Stomach (tissue), 9 donors: Measurements from ENCODE around the gene IGIP. TPM values are rescaled to one million over a fixed set of nuclear protein-coding genes. Genes with fewer than 3 reads are reported as not detected.

ENCODE experiments used
- DNase-seq, 2 donors: peaks; one replicate each; pipeline versions ENCODE4 v3.0.0 to v3.0.0-alpha.2; 2013 to 2019
- H3K27ac ChIP-seq, 5 donors: fragments of 200-600 bp in 4 of 5; sonication (generic) in 4 of 5; one replicate each; pipeline ENCODE4 v1.5.1; 2013 to 2019; ENCODE audit warnings: mild to moderate bottlenecking in 1 of 5, moderate library complexity in 1 of 5
- H3K27me3 ChIP-seq, 3 donors: fragments of 200-600 bp; sonication (generic); one replicate each; pipeline ENCODE4 v1.5.1; 2017 to 2019; ENCODE audit warnings: mixed run types in 1 of 3
- H3K36me3 ChIP-seq, 4 donors: fragments of 200-600 bp; sonication (generic); 1 replicate in 3 of 4; 2 replicates in 1 of 4; pipeline ENCODE4 v1.5.1; 2016 to 2019
- H3K4me1 ChIP-seq, 4 donors: fragments of 200-600 bp; sonication (generic); one replicate each; pipeline ENCODE4 v1.5.1; 2016 to 2019
- H3K4me3 ChIP-seq, 4 donors: fragments of 200-600 bp; sonication (generic) in 3 of 4; one replicate each; pipeline ENCODE4 v1.5.1; 2016 to 2019; ENCODE audit warnings: mild to moderate bottlenecking in 1 of 4
- H3K9me3 ChIP-seq, 4 donors: fragments of 200-600 bp; sonication (generic); one replicate each; pipeline ENCODE4 v1.5.1; 2016 to 2019
- EP300 ChIP-seq: sonication (generic); formaldehyde crosslinking; IDR thresholded peaks from one replicate; pipeline ENCODE4 v1.6.1; 2017; ENCODE audit warnings: antibody characterized with exemption
- POLR2A ChIP-seq, 4 donors: fragments of 450-650 bp; IDR thresholded peaks; one replicate each; pipeline ENCODE4 v1.6.1; 2016; ENCODE audit warnings: antibody characterized with exemption in 4 of 4, control low read depth in 2 of 4, mild to moderate bottlenecking in 1 of 4, moderate library complexity in 1 of 4
- POLR2AphosphoS5 ChIP-seq, 3 donors: sonication (generic); formaldehyde crosslinking; IDR thresholded peaks; one replicate each; pipeline ENCODE4 v1.6.1; 2016; ENCODE audit warnings: antibody characterized with exemption in 3 of 3
- whole genome bisulfite sequencing, 5 donors: extraction: QIAGEN DNeasy Blood & Tissue Kit in 3 of 5; methylation state at CpG; one replicate each; pipeline versions ENCODE4 v1.1.5 to v1.1.7; 2013 to 2018; 5-methylcytosine and 5-hydroxymethylcytosine counted together
- intact Hi-C: fragments of 100-400 bp; cut with DNase I; formaldehyde crosslinking; loops from one replicate; pipeline ENCODE4 v1.15.1; 2023; ENCODE audit warnings: low total_unique reads
- polyA plus RNA-seq, 3 donors: library from polyadenylated mRNA; stranded (reverse); fragments of 200-250 nt; gene quantifications; one replicate each; pipeline ENCODE4 v1.2.3, GENCODE V29; 2013
- total RNA-seq, 5 donors: library from RNA; depleted of rRNA; stranded (reverse); fragments of >200 nt; gene quantifications; one replicate each; pipeline versions ENCODE4 v1.1.0 to v1.2.3, GENCODE V29; 2014 to 2016
- TF ChIP-seq, protein P1 (sequence below), 7 experiments: fragments of 450-650 bp in 4 of 7; fragments of 200-600 bp in 3 of 7; sonication (generic) in 3 of 7; IDR thresholded peaks; one replicate each; pipeline ENCODE4 v1.5.1; 2016 to 2019; ENCODE audit warnings: antibody characterized with exemption in 7 of 7, control low read depth in 2 of 7, mild to moderate bottlenecking in 1 of 7
- donor health status: healthy with polysubstance abuse.
- donor health status: Bipolar disorder and iron deficiency.
- donor health status: healthy.

The IGIP gene
- total and polyA plus RNA-seq, 8 donors, result 1.8 to 29.5 (median 6.4) TPM

DNA sequence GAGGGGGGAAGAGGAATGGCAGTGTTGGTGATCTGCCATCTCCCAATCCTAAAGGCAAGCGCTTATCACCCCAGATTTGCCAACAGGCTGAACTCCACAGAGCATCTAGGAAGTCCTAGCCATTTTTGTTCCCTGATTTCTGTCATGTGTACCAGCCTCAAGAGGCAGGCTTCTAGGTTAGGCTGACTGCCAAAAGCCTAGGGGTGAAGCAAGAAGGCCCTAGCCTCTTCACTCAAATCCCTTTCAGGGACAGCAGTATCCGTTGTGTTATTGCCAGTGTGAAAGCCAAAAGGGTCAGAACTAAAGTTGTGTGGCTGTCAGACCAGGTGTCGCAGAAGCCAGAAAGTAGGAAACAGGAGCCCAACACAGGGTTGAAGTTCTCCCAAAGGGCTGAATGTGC lies 14.7 kb downstream of the IGIP start:
- no peaks in the 10 kb centered on the region for H3K36me3 ChIP-seq
- intact Hi-C loops, result loop anchor here (5.0 kb wide), 1 partner anchor 68 kb away; no protein-coding TSS in a partner anchor
- no peaks in the 10 kb centered on the region for H3K27me3 ChIP-seq
- TF ChIP-seq POLR2AphosphoS5 (IDR thresholded peaks at IDR 0.05) (no peak), POLR2A (IDR thresholded peaks at IDR 0.05) (no peak), EP300 (no peak)
- TF ChIP-seq, protein P1, sequence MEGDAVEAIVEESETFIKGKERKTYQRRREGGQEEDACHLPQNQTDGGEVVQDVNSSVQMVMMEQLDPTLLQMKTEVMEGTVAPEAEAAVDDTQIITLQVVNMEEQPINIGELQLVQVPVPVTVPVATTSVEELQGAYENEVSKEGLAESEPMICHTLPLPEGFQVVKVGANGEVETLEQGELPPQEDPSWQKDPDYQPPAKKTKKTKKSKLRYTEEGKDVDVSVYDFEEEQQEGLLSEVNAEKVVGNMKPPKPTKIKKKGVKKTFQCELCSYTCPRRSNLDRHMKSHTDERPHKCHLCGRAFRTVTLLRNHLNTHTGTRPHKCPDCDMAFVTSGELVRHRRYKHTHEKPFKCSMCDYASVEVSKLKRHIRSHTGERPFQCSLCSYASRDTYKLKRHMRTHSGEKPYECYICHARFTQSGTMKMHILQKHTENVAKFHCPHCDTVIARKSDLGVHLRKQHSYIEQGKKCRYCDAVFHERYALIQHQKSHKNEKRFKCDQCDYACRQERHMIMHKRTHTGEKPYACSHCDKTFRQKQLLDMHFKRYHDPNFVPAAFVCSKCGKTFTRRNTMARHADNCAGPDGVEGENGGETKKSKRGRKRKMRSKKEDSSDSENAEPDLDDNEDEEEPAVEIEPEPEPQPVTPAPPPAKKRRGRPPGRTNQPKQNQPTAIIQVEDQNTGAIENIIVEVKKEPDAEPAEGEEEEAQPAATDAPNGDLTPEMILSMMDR (IDR thresholded peaks at IDR 0.05), result no peak
- peaks cover 22 to 53% (median 40%) of the 10 kb centered on the region in 4 donors for H3K4me1 ChIP-seq
- peak overlapping the region in 1 of 5 donors; percentile 3 for H3K27ac ChIP-seq
- H3K4me3 ChIP-seq, result no peak overlapping the region
- DNase-seq, result no peak
- WGBS, 5 donors, result 82 to 94% (median 87%) methylated on average over 3 of the region's 3 CpGs
- no peaks in the 10 kb centered on the region for H3K9me3 ChIP-seq

DNA sequence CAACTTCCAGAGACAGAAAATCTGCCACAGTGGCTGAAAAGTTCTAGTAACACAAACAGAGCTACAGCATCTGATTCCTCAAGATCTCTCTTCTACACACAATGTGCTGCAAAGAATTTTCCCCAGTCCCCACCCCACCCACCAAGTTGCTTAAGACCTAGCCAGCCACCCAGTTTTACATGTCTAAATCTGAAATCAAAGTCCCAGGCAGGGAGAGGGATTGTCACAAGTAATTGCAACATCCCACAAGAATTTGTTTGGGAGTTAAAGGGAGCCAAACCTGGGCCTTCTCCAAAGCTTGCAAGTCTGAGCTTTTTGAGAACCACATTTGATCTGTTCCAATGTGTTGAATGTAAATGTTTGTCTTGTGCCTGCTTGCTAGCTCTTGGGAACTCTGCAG lies 15.5 kb downstream of the IGIP start:
- H3K4me1 ChIP-seq, result peaks cover 30 to 61% (median 48%) of the 10 kb centered on the region in 4 donors
- no peak overlapping the region for H3K4me3 ChIP-seq
- peak overlapping the region in 2 of 5 donors; percentile 1 to 3 for H3K27ac ChIP-seq
- peaks cover 0 to 5% (median 3%) of the 10 kb centered on the region in 3 donors for H3K27me3 ChIP-seq
- no peaks in the 10 kb centered on the region for H3K9me3 ChIP-seq
- no peaks in the 10 kb centered on the region for H3K36me3 ChIP-seq
- intact Hi-C loops, result loop anchor here (5.0 kb wide), 1 partner anchor 69 kb away; no protein-coding TSS in a partner anchor
- TF ChIP-seq POLR2AphosphoS5 (IDR thresholded peaks at IDR 0.05) (no peak), POLR2A (IDR thresholded peaks at IDR 0.05) (no peak), EP300 (no peak)
- TF ChIP-seq, protein P1 (IDR thresholded peaks at IDR 0.05), result no peak
- no peak for DNase-seq

DNA sequence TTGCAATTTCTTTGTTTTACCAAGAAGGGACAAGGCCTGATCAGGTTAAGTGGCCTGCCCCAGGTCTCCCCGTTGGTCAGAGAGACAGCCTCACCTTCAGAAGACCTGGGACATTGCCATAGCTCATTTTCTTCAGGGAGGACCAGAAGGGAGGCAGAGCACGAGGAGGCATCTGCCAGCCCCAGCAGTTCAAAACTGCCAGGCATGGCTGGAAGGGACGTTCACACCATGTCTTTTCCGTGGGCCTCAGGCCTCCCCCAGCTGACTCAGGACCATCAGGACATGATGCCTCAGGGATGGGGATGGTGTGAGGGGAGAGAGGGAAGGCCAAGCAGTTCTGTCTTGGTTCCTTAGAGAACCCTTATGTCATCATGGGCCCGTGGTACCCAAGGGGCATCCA lies 16.5 kb downstream of the IGIP start:
- DNase-seq, result no peak
- H3K4me1 ChIP-seq, result peaks cover 33 to 69% (median 53%) of the 10 kb centered on the region in 4 donors
- intact Hi-C loops, result loop anchor here (5.0 kb wide), 1 partner anchor 70 kb away; no protein-coding TSS in a partner anchor
- peak overlapping the region in 1 of 5 donors; percentile 19 for H3K27ac ChIP-seq
- no peaks in the 10 kb centered on the region for H3K9me3 ChIP-seq
- TF ChIP-seq POLR2A (IDR thresholded peaks at IDR 0.05), result no peak
- TF ChIP-seq EP300, result no peak
- TF ChIP-seq POLR2AphosphoS5 (IDR thresholded peaks at IDR 0.05), result no peak
- TF ChIP-seq, protein P1 (IDR thresholded peaks at IDR 0.05), result no peak
- H3K4me3 ChIP-seq, result no peak overlapping the region
- 71 to 90% (median 79%) methylated on average over 5 of the region's 5 CpGs for WGBS, 5 donors
- H3K27me3 ChIP-seq, result peaks cover 0 to 8% (median 4%) of the 10 kb centered on the region in 3 donors
- H3K36me3 ChIP-seq, result no peaks in the 10 kb centered on the region

DNA sequence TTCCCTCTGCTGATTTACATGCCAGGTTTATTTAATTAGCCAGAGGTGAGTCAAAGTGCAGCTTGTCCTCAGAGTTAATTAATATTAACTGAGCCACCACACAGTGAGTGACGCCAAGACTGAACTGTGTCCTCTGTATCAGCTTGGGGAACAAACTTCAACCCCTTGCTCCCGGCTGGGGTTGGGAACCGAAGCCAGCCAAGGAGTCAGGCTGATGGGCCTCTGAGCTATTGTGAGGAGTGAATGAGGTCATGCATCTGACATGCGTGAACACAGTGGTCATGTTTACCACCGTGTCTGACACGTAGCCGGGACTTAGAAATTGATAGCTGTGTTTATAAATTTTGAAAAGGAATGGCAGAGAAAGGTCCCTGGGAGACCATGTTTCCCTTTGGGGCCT lies 17.1 kb downstream of the IGIP start:
- Histone ChIP-seq H3K36me3 (no peaks in the 10 kb centered on the region), H3K27ac (peak overlapping the region in 1 of 5 donors; percentile 19), H3K4me1 (peaks cover 33 to 69% (median 53%) of the 10 kb centered on the region in 4 donors), H3K27me3 (peaks cover 0 to 8% (median 4%) of the 10 kb centered on the region in 3 donors), H3K9me3 (no peaks in the 10 kb centered on the region), H3K4me3 (no peak overlapping the region)
- DNase-seq, result peak in 1 of 2 donors; percentile 63
- 40 to 73% (median 45%) methylated on average over 7 of the region's 7 CpGs for WGBS, 5 donors
- TF ChIP-seq, protein P1 (IDR thresholded peaks at IDR 0.05), result no peak
- TF ChIP-seq POLR2A (IDR thresholded peaks at IDR 0.05), result no peak
- TF ChIP-seq EP300, result no peak
- no peak for TF ChIP-seq POLR2AphosphoS5 (IDR thresholded peaks at IDR 0.05)
- intact Hi-C loops, result loop anchor here (5.0 kb wide), 1 partner anchor 71 kb away; no protein-coding TSS in a partner anchor
